ENCODE data around the gene TRMT2B. TPM values are rescaled to one million over a fixed set of nuclear protein-coding genes. Genes with fewer than 3 reads are reported as not detected.

The TRMT2B gene
- polyA plus RNA-seq, 3 donors, result 10.5 to 13.3 (median 13.0) TPM

GRCh38 chrX:101028562-101028961, 23.3 kb downstream of the TRMT2B start:
- WGBS (ENCODE audit: insufficient coverage), result 86% methylated on average over 1 of the region's 1 CpG

GRCh38 chrX:101025126-101025525, 26.8 kb downstream of the TRMT2B start:
- no peaks in the 10 kb centered on the region for H3K79me2 ChIP-seq (ENCODE audit: insufficient read depth, low read length)
- Mint-ChIP-seq H3K36me3 (peaks cover 52 to 67% of the 10 kb centered on the region in 2 donors), H3K27me3 (ENCODE audit: low read depth in 3 of 3) (peaks cover 0 to 4% (median 0%) of the 10 kb centered on the region in 3 donors), H3K27ac (no peak overlapping the region), H3K4me3 (no peak overlapping the region), H3K4me1 (no peaks in the 10 kb centered on the region), H3K9me3 (peaks cover 0 to 3% (median 0%) of the 10 kb centered on the region in 7 donors)
- no peak for DNase-seq
- H3K9ac ChIP-seq (ENCODE audit: insufficient read depth, low read length, poor library complexity, severe bottlenecking), result no peak overlapping the region
- H2AFZ ChIP-seq (ENCODE audit: insufficient read depth, low read depth, low read length, poor library complexity, severe bottlenecking), result no peak overlapping the region
- no peak for TF ChIP-seq CTCF (IDR thresholded peaks at IDR 0.05)
- no peaks in the 10 kb centered on the region for H4K20me1 ChIP-seq (ENCODE audit: insufficient read depth, low read length)
- no peak overlapping the region for H3K4me2 ChIP-seq (replicated peaks; ENCODE audit: extremely low read depth, low read length, poor library complexity, severe bottlenecking)
- H3K27ac ChIP-seq (ENCODE audit: low read depth in 1 of 2, low read length in 2 of 2), result no peak overlapping the region
- intact Hi-C loops (cut with micrococcal nuclease), result no loop called here
- H3K9me3 ChIP-seq (replicated peaks in 1 of 2; ENCODE audit: control insufficient read depth in 1 of 2, insufficient read depth in 1 of 2, low read length in 2 of 2), result no peaks in the 10 kb centered on the region
- H3K27me3 ChIP-seq (ENCODE audit: control insufficient read depth in 2 of 2, insufficient read depth in 2 of 2, low read length in 2 of 2), result no peaks in the 10 kb centered on the region
- H3K36me3 ChIP-seq (replicated peaks in 1 of 2; ENCODE audit: control insufficient read depth in 1 of 2, insufficient read depth in 2 of 2, low read length in 2 of 2), result peaks cover 48 to 76% of the 10 kb centered on the region in 2 donors
- no peak overlapping the region for H3K4me3 ChIP-seq (replicated peaks in 1 of 3; ENCODE audit: low read depth in 2 of 3, low read length in 3 of 3)
- H3K4me1 ChIP-seq (ENCODE audit: control insufficient read depth in 1 of 2, insufficient read depth in 2 of 2, low read length in 2 of 2), result no peaks in the 10 kb centered on the region

More at GRCh38 chrX:101028562-101028961, 23.3 kb downstream of the TRMT2B start:
- no peak overlapping the region for H3K9ac ChIP-seq (ENCODE audit: insufficient read depth, low read length, poor library complexity, severe bottlenecking)
- H4K20me1 ChIP-seq (ENCODE audit: insufficient read depth, low read length), result no peaks in the 10 kb centered on the region
- no peak for DNase-seq
- intact Hi-C loops (cut with micrococcal nuclease), result no loop called here
- H3K36me3 Mint-ChIP-seq, result peaks cover 42 to 63% of the 10 kb centered on the region in 2 donors
- no peak overlapping the region for H3K4me3 Mint-ChIP-seq
- peaks cover 0 to 3% (median 0%) of the 10 kb centered on the region in 7 donors for H3K9me3 Mint-ChIP-seq
- no peak overlapping the region for H2AFZ ChIP-seq (ENCODE audit: insufficient read depth, low read depth, low read length, poor library complexity, severe bottlenecking)
- no peak for TF ChIP-seq CTCF (IDR thresholded peaks at IDR 0.05)
- no peaks in the 10 kb centered on the region for H3K4me1 Mint-ChIP-seq
- H3K27ac Mint-ChIP-seq, result peak overlapping the region in 1 of 7 donors; percentile 0
- peaks cover 29 to 69% of the 10 kb centered on the region in 2 donors for H3K36me3 ChIP-seq (replicated peaks in 1 of 2; ENCODE audit: control insufficient read depth in 1 of 2, insufficient read depth in 2 of 2, low read length in 2 of 2)
- no peak overlapping the region for H3K4me3 ChIP-seq (replicated peaks in 1 of 3; ENCODE audit: low read depth in 2 of 3, low read length in 3 of 3)
- no peak overlapping the region for H3K27ac ChIP-seq (ENCODE audit: low read depth in 1 of 2, low read length in 2 of 2)
- H3K79me2 ChIP-seq (ENCODE audit: insufficient read depth, low read length), result no peaks in the 10 kb centered on the region
- H3K4me2 ChIP-seq (replicated peaks; ENCODE audit: extremely low read depth, low read length, poor library complexity, severe bottlenecking), result no peak overlapping the region
- H3K27me3 Mint-ChIP-seq (ENCODE audit: low read depth in 3 of 3), result peaks cover 0 to 6% (median 0%) of the 10 kb centered on the region in 3 donors
- H3K9me3 ChIP-seq (replicated peaks in 1 of 2; ENCODE audit: control insufficient read depth in 1 of 2, insufficient read depth in 1 of 2, low read length in 2 of 2), result no peaks in the 10 kb centered on the region
- no peaks in the 10 kb centered on the region for H3K4me1 ChIP-seq (ENCODE audit: control insufficient read depth in 1 of 2, insufficient read depth in 2 of 2, low read length in 2 of 2)
- H3K27me3 ChIP-seq (ENCODE audit: control insufficient read depth in 2 of 2, insufficient read depth in 2 of 2, low read length in 2 of 2), result no peaks in the 10 kb centered on the region

Data from CD14-positive monocyte (primary cell).